ENCODE measurements around the gene CNTNAP2.

The CNTNAP2 gene

GRCh38 chr7:146709451-146710027, 592.9 kb downstream of the CNTNAP2 start:
- no peak for DNase-seq

GRCh38 chr7:146713205-146713604, 596.6 kb downstream of the CNTNAP2 start:
- no peak for DNase-seq

- DNase-seq: no peak
Observed at GRCh38 chr7:146713934-146714333, 597.3 kb downstream of the CNTNAP2 start.

- DNase-seq: no peak
Observed at GRCh38 chr7:146720195-146720594, 603.6 kb downstream of the CNTNAP2 start.

- DNase-seq: no peak
Observed at GRCh38 chr7:146722986-146723385, 606.4 kb downstream of the CNTNAP2 start.

GRCh38 chr7:146725520-146725919, 608.9 kb downstream of the CNTNAP2 start:
- DNase-seq: no peak

- DNase-seq: no peak
Observed at GRCh38 chr7:146728141-146728540, 611.5 kb downstream of the CNTNAP2 start.

- no peak for DNase-seq
Observed at GRCh38 chr7:146728611-146729010, 612.0 kb downstream of the CNTNAP2 start.

- no peak for DNase-seq
Observed at GRCh38 chr7:146731185-146731584, 614.6 kb downstream of the CNTNAP2 start.

GRCh38 chr7:146735992-146736391, 619.4 kb downstream of the CNTNAP2 start:
- DNase-seq: no peak

GRCh38 chr7:146736446-146737190, 620.0 kb downstream of the CNTNAP2 start:
- DNase-seq: no peak

GRCh38 chr7:146740039-146740438, 623.4 kb downstream of the CNTNAP2 start:
- no peak for DNase-seq

- no peak for DNase-seq
Observed at GRCh38 chr7:146741911-146742310, 625.3 kb downstream of the CNTNAP2 start.

GRCh38 chr7:146754385-146754784, 637.8 kb downstream of the CNTNAP2 start:
- DNase-seq: no peak

- no peak for DNase-seq
Observed at GRCh38 chr7:146755585-146755984, 639.0 kb downstream of the CNTNAP2 start.

GRCh38 chr7:146764458-146764857, 647.9 kb downstream of the CNTNAP2 start:
- DNase-seq: no peak

GRCh38 chr7:146768957-146769356, 652.4 kb downstream of the CNTNAP2 start:
- no peak for DNase-seq

GRCh38 chr7:146772601-146773000, 656.0 kb downstream of the CNTNAP2 start:
- no peak for DNase-seq

- DNase-seq: no peak
Observed at GRCh38 chr7:146773506-146773905, 656.9 kb downstream of the CNTNAP2 start.

GRCh38 chr7:146781352-146782116, 664.9 kb downstream of the CNTNAP2 start:
- no peak for DNase-seq

GRCh38 chr7:146787266-146787665, 670.7 kb downstream of the CNTNAP2 start:
- no peak for DNase-seq

GRCh38 chr7:146788008-146788407, 671.4 kb downstream of the CNTNAP2 start:
- DNase-seq: no peak

- no peak for DNase-seq
Observed at GRCh38 chr7:146791344-146792285, 675.0 kb downstream of the CNTNAP2 start.
